MM.1S (cell line): ENCODE results near the gene PER1.
A peak's percentile ranks its signal among the peaks of the same experiment; 100 is the strongest.

Source experiments
- EZH2 ChIP-seq: fragments of 300-600 bp; sonication (generic); optimal IDR thresholded peaks from 2 replicates; pipeline ENCODE3; 2017; ENCODE audit warnings: low read depth, mild to moderate bottlenecking, antibody characterized with exemption, low read length, mixed read lengths
- EZH2phosphoT487 ChIP-seq: fragments of 300-600 bp; sonication (generic); IDR thresholded peaks from 2 replicates; pipeline ENCODE4 v1.6.1; 2018; ENCODE audit warnings: antibody characterized with exemption, low read length
- TF ChIP-seq, protein P1 (sequence below): fragments of 300-600 bp; sonication (generic); IDR thresholded peaks from 2 replicates; pipeline ENCODE4 v1.5.1; 2016; ENCODE audit warnings: antibody characterized with exemption, low read length, mixed read lengths

- TF ChIP-seq, protein P1, sequence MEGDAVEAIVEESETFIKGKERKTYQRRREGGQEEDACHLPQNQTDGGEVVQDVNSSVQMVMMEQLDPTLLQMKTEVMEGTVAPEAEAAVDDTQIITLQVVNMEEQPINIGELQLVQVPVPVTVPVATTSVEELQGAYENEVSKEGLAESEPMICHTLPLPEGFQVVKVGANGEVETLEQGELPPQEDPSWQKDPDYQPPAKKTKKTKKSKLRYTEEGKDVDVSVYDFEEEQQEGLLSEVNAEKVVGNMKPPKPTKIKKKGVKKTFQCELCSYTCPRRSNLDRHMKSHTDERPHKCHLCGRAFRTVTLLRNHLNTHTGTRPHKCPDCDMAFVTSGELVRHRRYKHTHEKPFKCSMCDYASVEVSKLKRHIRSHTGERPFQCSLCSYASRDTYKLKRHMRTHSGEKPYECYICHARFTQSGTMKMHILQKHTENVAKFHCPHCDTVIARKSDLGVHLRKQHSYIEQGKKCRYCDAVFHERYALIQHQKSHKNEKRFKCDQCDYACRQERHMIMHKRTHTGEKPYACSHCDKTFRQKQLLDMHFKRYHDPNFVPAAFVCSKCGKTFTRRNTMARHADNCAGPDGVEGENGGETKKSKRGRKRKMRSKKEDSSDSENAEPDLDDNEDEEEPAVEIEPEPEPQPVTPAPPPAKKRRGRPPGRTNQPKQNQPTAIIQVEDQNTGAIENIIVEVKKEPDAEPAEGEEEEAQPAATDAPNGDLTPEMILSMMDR = peak; percentile 44
- no peak for TF ChIP-seq EZH2phosphoT487
- TF ChIP-seq EZH2 = no peak
Observed at GRCh38 chr17:8120520-8121406, 31.4 kb downstream of the PER1 start.
